NCI-H748 (cell line): ENCODE measurements around the gene FAM227A.
"Not testable (repeated sequence)": the region's sequence is repeated elsewhere in the genome, so short reads cannot be mapped to it uniquely, and the experiment has no call there.

Experiments
- DNase-seq: peaks from one replicate; lab custom pipeline; 2025; ENCODE audit not compliant: unreplicated experiment; lab: John Stamatoyannopoulos, UW

The FAM227A gene

GRCh38 chr22:38674888-38675287 lies 18.7 kb upstream of the FAM227A start:
- no peak for DNase-seq

GRCh38 chr22:38657045-38657909 lies 1.1 kb upstream of the FAM227A start:
- DNase-seq: peak; percentile 23

GRCh38 chr22:38655519-38656255 lies 505 bp downstream of the FAM227A start:
- DNase-seq: peak; percentile 55

DNA sequence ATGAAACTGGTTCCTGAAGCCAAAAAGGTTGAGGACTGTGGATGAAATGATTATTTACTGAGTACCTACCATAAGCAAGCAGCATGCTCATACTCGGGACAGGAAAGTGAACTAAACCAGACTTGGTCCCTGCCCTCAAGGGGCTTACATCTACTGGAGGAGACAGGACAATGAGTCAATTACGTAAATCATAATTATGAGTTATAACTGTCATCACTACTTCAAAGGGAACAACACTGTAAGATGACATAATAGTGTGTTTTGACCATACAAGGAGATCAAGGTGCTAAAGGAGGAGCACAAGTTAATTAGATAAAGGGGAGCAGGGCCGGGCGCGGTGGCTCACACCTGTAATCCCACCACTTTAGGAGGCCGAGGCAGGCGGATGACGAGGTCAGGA lies 2.5 kb downstream of the FAM227A start:
- DNase-seq: no peak

GRCh38 chr22:38652859-38653258 lies 3.3 kb downstream of the FAM227A start:
- peak; percentile 1 for DNase-seq

GRCh38 chr22:38649841-38650522 lies 6.2 kb downstream of the FAM227A start:
- DNase-seq: peak; percentile 17

- DNase-seq: no peak
These were observed 10.8 kb downstream of the FAM227A start for GRCh38 chr22:38645430-38645829.

DNA sequence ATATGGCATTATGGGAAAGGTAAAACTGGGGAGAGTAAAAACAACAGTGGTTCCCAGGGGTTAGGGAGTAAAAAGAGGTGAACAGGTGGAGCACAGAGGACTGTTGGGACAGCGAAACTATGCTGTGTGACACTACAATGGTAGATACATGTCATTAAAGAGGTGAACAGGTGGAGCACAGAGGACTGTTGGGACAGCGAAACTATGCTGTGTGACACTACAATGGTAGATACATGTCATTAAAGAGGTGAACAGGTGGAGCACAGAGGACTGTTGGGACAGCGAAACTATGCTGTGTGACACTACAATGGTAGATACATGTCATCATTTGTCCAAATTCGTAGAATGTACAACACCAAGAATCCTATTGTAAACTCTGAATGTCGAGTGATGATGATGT lies 11.9 kb downstream of the FAM227A start:
- not testable (repeated sequence) for DNase-seq

DNA sequence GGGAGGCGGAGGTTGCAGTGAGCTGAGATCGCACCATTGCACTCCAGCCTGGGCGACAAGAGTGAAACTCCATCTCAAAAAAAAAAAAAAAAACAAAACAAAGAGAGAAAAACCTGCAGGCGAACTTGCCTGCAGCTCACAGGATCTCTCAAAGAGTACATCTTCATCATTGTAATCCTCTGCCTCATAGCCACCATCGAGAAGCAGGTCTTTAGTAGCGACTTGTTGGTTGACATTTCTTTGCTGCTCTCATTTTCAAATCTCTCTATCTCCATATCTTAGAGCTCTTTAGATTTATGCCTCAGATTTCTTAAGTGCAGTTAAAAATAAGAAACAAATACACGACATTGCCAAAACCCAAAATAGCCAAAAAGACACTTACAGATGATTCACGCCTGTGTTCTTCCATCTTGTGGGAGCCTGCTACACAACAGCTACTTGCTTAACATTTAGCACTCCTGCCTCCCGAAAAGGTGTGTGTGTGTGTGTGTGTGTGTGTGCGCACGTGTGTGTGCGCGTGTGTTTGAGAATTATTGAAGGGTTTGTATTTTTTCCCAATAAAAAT lies 14.6 kb downstream of the FAM227A start:
- DNase-seq: no peak

DNA sequence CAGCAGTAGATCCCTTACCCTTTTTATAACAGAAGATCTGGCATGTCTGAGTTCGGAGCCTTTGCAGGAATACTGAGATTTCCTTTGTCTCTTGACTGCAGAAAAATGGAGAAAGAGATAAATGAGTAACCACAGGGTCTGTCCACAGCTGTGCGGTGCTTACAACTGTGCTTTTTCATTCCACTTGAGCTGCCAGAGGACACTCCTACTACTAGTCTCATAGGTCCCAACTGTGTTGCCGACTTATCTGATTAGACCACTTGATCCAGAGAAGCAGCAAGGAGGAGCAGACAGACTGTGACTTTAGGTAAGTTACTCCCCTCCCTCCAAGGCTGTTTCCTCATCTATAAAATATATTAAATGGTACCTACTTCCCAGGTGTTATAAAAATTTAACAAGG lies 17.5 kb downstream of the FAM227A start:
- no peak for DNase-seq

DNA sequence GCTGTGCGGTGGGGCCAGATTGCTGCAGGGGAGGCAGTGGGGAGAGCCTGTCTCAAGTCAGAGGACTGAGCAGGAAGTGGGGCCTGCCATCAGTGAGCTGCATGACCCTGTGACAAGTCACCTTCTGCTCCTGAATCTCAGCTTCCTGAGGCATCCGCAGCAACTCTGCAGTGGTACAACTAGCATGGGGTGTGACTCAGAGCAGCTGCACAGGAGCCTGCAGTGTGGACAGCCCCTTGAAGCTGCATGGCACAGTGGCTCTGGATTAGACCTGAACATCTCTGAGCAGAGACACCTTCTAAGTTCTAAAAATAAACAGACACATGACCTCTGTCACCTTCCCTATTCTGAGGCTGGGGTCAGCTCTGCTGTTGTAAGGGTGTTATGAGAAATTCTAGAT lies 18.0 kb downstream of the FAM227A start:
- DNase-seq: no peak

DNA sequence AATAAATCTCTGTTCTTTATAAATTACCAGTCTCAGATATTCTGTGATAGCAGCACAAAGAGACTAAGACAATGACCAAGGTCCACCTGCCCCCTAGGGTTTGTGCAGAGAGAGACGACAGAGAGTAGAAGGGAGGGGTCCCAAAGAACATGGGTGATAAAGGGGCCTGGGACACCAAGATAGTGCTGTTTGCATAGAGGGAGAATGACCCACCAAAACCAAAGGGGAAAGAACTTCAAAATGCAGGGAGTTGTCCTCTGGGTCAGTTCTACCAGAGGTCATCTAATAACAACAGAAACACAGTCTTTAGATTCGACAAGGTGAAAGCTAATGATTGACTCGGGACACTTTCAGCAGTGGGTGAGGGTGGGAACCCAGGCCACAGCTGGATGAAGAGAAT lies 23.7 kb downstream of the FAM227A start:
- DNase-seq: no peak

DNA sequence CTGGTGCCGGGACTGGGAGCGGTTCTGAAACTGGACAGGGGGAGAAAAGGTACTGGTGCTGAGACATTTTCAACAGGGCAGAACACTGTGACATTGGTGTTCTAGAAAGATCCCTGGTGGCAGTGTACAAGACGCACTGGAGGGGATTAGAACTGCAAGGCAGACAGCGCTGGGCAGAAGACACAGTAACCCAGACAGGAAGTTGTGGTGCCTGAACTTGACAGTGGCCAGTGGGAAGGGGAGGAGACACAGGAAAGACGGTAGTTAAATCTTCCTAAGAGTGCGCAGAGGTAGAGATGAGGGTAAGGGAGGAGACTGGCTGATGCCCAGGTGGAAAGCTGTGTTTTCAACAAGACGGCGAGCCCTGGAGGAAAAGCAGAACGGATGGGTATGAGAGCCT lies 24.5 kb downstream of the FAM227A start:
- DNase-seq: no peak

- DNase-seq: no peak
These were observed 27.1 kb downstream of the FAM227A start for GRCh38 chr22:38629108-38629507.

- DNase-seq: no peak
These were observed 27.7 kb downstream of the FAM227A start for GRCh38 chr22:38628444-38628843.

GRCh38 chr22:38623351-38623750 lies 32.8 kb downstream of the FAM227A start:
- DNase-seq: no peak

DNA sequence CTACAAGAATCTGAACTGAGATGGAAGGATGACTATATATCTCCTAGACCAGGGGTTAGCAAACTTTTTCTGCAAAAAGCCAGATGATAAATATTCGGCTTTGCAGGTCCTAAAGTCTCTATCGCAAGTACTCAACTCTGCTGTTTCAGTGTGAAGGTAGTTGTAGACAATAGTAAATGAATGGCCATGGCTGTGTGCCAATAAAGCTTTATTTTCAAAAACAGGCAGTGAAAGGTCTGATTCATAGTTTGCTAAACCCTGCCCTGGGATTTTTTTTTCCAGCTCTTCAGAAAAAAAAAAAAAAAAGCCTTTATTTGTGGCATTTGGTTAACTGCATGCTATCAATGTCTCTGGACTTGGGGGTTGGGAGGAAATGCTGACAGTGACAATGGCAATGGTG lies 37.5 kb downstream of the FAM227A start:
- DNase-seq: no peak

DNA sequence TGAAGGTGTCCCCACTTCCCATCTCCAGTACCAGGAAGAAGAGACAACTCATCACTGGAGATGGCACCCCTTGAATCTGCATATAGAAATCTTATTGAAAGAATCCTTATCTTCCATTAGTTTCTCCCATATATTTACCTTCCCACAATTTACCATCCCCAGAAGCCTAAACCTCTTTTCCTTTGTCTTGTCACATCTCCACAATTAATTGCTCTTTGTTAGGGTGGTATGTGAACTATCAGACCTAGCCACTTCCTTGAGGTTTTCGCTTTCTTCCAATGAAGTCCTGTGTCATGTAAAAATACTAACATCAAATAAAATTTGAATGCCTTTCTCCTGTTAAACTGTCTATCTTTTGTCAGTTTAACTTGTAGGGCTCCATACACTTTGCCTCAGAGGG lies 37.9 kb downstream of the FAM227A start:
- no peak for DNase-seq

DNA sequence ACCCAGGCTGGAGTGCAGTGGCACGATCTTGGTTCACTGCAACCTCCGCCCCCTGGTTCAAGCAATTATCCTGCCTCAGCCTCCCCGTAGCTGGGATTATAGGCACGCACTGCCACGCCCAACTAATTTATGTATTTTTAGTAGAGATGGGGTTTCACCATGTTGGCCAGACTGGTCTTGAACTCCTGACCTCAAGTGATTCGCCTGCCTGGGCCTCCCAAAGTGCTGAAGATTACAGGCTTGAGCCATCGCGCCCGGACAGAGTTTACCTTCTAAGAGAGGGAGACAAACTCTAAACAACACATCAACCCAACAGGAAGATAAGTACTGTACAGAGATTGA lies 41.2 kb downstream of the FAM227A start:
- DNase-seq: not testable (repeated sequence)

DNA sequence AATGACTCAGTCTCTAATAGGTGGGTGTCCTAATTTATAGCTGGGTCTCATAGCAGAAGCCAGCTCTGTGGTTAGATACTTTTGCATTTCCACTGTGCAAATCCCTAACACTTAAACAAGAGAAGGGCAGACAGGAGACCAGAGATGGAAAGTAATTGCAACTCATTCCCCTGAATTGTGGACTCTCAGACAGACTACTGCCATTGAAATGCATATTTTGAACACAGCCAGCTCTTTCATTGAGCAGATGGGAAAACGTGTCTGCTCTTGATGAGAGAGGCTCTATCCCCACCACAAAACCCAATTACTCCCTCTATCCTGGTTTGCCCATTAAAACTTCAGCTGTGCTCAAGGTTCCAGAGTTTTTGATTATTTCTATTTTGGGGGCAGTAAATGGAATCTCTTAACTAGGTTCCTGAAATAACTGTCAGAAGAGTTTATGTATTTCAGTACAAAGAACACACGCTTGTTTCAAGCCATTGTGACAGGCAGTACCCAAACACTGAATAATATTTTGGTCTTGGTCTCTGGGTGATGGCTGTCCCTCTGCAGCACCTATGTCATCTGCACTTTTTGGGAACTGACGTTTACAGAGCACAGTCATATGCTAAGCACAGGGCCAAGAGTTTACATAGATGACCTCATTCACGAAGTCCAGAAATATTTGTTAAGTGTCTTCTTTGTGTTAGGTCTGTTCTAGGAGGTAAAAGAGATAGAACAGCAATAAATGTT lies 41.7 kb downstream of the FAM227A start:
- no peak for DNase-seq

DNA sequence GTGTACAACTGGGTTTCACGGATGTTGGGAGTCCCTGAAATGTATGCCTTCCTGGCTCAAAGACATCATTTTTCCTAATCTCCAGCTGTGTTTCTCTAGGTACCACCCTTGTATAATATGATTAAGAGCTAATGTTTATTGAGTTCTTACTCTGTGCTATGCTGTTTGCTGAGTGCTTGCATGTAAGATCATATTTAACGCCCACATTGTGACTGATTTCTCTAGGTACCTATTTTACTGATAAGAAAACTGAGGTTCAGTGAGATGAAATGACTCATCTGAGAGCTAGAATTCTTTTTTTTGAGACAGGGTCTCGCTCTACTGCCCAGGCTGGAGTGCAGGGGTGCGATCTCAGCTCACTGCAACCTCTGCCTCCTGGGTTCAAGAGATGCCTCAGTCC lies 42.6 kb downstream of the FAM227A start:
- DNase-seq: no peak
